ENCODE results near the gene CENPE. TPM values are rescaled to one million over a fixed set of nuclear protein-coding genes. Genes with fewer than 3 reads are reported as not detected.

Gene CENPE
- total RNA-seq, 2 experiments from 2014 or later = 69.6 to 71.0 TPM

- peaks cover 21% of the 10 kb centered on the region for H3K36me3 Mint-ChIP-seq (ENCODE audit: low read depth)
- ChIA-PET CTCF (interaction anchor here (0.6 to 9.6 kb wide), 7 partner anchors 8 to 248 kb away, joined by 3 to 115 read pairs (median 17); partner anchors contain the start of genes BDH2 and UBE2D3), POLR2A (interaction anchor here (0.6 to 1.3 kb wide), 6 partner anchors 16 to 248 kb away, joined by 3 to 5 read pairs (median 3); partner anchors contain the start of genes CISD2 and UBE2D3)
- peak overlapping the region; percentile 99 for H3K27ac Mint-ChIP-seq
- peaks cover 48% of the 10 kb centered on the region for H3K4me1 Mint-ChIP-seq (ENCODE audit: low read depth)
- H3K4me3 Mint-ChIP-seq = peak overlapping the region; percentile 98
- DNase-seq = no peak
- no peaks in the 10 kb centered on the region for H3K27me3 Mint-ChIP-seq (ENCODE audit: low read depth)
- no peak for ATAC-seq
- H3K9me3 Mint-ChIP-seq (ENCODE audit: insufficient read depth) = no peaks in the 10 kb centered on the region
Measured at GRCh38 chr4:103075435-103075893, 122.7 kb downstream of the CENPE start.

DNA sequence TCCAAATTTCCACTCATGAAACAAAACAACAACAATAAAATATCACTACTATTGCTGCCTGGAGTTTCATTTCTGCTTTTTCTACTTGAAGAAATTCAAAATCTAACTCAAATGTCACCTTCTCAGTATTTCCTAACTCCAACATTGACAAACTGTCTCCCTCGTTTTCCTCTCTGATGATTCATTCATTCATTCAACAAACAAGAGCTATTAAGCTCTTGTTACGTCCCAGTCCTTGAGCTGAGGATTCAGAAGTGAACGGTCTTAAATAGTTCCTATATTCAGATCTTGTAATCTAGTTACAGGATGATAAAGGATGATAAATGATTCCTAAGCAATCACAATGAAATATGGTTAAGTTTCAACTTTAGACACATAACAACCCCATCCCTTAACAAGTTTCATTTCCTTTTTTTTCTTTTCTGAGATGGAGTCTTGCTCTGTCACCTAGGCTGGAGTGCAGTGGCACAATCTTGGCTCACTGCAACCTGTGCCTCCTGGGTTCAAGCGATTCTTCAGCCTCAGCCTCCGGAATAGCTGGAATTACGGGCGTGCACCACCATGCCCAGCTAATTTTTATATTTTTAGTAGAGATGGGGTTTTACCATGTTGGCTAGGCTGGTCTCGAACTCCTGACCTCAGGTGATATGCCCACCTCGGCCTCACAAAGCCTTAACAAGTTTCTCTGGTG lies 123.3 kb downstream of the CENPE start:
- DNase-seq (no peak), ATAC-seq (no peak)
- Mint-ChIP-seq H3K9me3 (ENCODE audit: insufficient read depth) (no peaks in the 10 kb centered on the region), H3K4me3 (peak overlapping the region; percentile 98), H3K36me3 (ENCODE audit: low read depth) (peaks cover 21% of the 10 kb centered on the region), H3K4me1 (ENCODE audit: low read depth) (peaks cover 48% of the 10 kb centered on the region), H3K27ac (peak overlapping the region; percentile 99), H3K27me3 (ENCODE audit: low read depth) (no peaks in the 10 kb centered on the region)
- ChIA-PET CTCF (interaction anchor here (0.6 to 9.6 kb wide), 10 partner anchors 9 to 247 kb away, joined by 3 to 115 read pairs (median 4); partner anchors contain the start of genes BDH2 and UBE2D3), POLR2A (interaction anchor here (0.9 to 1.3 kb wide), 4 partner anchors 32 to 247 kb away, joined by 3 to 5 read pairs (median 4); partner anchors contain the start of gene UBE2D3)

GRCh38 chr4:103073792-103074438 lies 124.2 kb downstream of the CENPE start:
- Mint-ChIP-seq H3K27me3 (ENCODE audit: low read depth) (no peaks in the 10 kb centered on the region), H3K9me3 (ENCODE audit: insufficient read depth) (no peaks in the 10 kb centered on the region), H3K4me1 (ENCODE audit: low read depth) (peaks cover 44% of the 10 kb centered on the region), H3K36me3 (ENCODE audit: low read depth) (peaks cover 24% of the 10 kb centered on the region), H3K27ac (no peak overlapping the region), H3K4me3 (peak overlapping the region; percentile 98)
- DNase-seq = no peak
- CTCF ChIA-PET = interaction anchor here (0.6 to 9.6 kb wide), 6 partner anchors 16 to 246 kb away, joined by 3 to 115 read pairs (median 4); partner anchors contain the start of genes BDH2 and UBE2D3
- ATAC-seq = no peak
- POLR2A ChIA-PET = interaction anchor here (1.3 kb wide), 1 partner anchor 246 kb away, joined by 5 read pairs; the partner anchor contains the start of gene UBE2D3

DNA sequence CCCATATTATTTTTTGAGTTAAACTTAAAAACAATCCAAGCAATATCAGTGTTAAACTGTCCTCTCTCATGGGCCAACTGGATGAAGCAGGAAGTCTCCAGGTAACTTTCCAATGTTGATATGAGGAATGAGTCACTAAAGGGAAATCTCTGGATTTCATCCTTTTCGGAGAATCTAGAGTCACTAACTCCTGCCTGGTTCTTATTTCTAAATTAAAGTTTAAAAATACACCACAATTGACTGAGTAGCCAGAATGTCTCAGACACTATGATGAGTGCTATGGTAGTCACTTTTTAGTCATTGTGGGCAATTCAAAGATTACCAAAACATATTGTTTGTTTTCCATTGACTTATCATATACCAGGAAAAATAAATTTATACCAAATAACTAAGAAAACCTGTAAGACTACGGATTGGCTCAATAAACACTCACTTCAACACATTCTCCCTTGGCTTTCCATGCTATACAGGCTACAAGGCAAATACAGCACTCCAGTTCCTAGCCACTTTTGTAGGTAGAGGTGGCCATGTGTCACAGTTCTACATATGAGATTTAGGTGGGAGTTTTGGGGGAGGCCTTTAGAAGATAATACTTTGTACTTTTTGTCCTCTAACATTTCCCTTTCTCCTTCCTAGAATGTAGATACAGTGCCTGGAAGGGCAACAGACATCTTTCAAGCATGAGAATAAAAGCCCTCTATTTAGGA lies 130.1 kb downstream of the CENPE start:
- DNase-seq (no peak), ATAC-seq (no peak)
- no peaks in the 10 kb centered on the region for H3K27me3 Mint-ChIP-seq (ENCODE audit: low read depth)
- no peak overlapping the region for H3K27ac Mint-ChIP-seq
- ChIA-PET CTCF (no interaction called here), POLR2A (no interaction called here)
- H3K9me3 Mint-ChIP-seq (ENCODE audit: insufficient read depth) = no peaks in the 10 kb centered on the region
- no peak overlapping the region for H3K4me3 Mint-ChIP-seq
- peaks cover 45% of the 10 kb centered on the region for H3K36me3 Mint-ChIP-seq (ENCODE audit: low read depth)
- peaks cover 16% of the 10 kb centered on the region for H3K4me1 Mint-ChIP-seq (ENCODE audit: low read depth)

GRCh38 chr4:103060453-103061148 lies 137.5 kb downstream of the CENPE start:
- H3K4me1 Mint-ChIP-seq (ENCODE audit: low read depth) = no peaks in the 10 kb centered on the region
- ATAC-seq = no peak
- ChIA-PET POLR2A (no interaction called here), CTCF (interaction anchor here (0.6 to 1.4 kb wide), 4 partner anchors 14 to 1683 kb away, joined by 3 to 5 read pairs (median 4); no protein-coding TSS in a partner anchor)
- no peaks in the 10 kb centered on the region for H3K27me3 Mint-ChIP-seq (ENCODE audit: low read depth)
- no peak overlapping the region for H3K4me3 Mint-ChIP-seq
- no peak for DNase-seq
- peaks cover 46% of the 10 kb centered on the region for H3K36me3 Mint-ChIP-seq (ENCODE audit: low read depth)
- H3K27ac Mint-ChIP-seq = no peak overlapping the region
- H3K9me3 Mint-ChIP-seq (ENCODE audit: insufficient read depth) = no peaks in the 10 kb centered on the region

Other genes starting within 250 kb of the CENPE start
- 1 to 10 TPM in 1 of 2 experiments, under 1 TPM in 1; 0.83 to 1.3 TPM for gene SLC9B1, start 178.6 kb downstream of the CENPE start, total RNA-seq
- 10 to 100 TPM; 19.1 to 21.9 TPM for gene SLC9B2, start 121.6 kb downstream of the CENPE start, total RNA-seq
- gene BDH2, start 98.5 kb downstream of the CENPE start, total RNA-seq = 10 to 100 TPM; 19.5 to 22.7 TPM